ENCODE measurements around the gene SLC38A6.

The SLC38A6 gene

DNA sequence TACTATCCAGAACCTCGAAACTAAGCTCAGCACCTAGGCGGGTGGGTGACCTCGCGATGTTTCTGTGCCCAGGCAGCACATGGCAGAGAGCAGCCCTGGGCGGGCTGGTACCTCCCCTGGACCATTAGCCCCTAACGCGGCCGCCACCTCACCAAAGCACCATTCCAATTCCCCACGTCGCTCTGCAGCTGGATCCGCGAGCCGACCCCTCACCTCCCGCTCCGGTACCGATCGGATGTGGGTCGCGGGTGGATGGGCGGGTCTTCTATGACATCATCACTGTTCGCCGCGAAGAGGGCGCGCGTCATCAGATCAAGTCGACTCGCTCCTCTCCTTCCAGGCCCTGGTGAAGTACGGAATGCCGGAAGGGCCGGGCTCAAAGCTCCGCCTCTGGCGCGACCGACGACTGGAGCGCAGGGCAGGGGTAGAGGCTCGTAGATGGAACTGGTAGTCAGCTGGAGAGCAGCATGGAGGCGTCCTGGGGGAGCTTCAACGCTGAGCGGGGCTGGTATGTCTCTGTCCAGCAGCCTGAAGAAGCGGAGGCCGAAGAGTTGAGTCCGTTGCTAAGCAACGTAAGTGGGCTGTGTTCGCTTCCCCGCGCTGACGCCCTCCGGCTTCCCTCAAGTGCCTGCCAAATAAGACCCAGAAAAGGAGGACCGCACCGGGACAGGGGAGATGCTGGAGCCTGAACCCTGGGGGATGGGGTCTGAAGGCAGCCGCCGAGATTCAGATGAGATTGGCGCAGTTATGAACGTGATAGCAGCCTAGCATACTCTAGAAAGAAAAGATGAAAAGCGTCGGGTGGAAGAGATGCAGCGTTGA is at the start of gene SLC38A6, which contains the start of gene TRMT5:
Gene SLC38A6 (plus strand): TSS at position 435 of the 822 bp plus-strand sequence. CDS start 33 bp downstream, at position 468.
Gene TRMT5 (minus strand): TSS at position 269 of the 822 bp plus-strand sequence. CDS start 106 bp downstream, at position 163.
- Mint-ChIP-seq H3K4me1 (ENCODE audit: low read depth) (peaks cover 32% of the 10 kb centered on the region), H3K27me3 (no peaks in the 10 kb centered on the region), H3K36me3 (peaks cover 24% of the 10 kb centered on the region), H3K4me3 (no peak within 1 kb of the TSS), H3K9me3 (ENCODE audit: low read depth) (no peaks in the 10 kb centered on the region), H3K27ac (no peak within 1 kb of the TSS)

- Mint-ChIP-seq H3K4me3 (no peak overlapping the region), H3K4me1 (ENCODE audit: low read depth) (no peaks in the 10 kb centered on the region), H3K27ac (no peak overlapping the region), H3K9me3 (ENCODE audit: low read depth) (no peaks in the 10 kb centered on the region), H3K27me3 (no peaks in the 10 kb centered on the region), H3K36me3 (peaks cover 5% of the 10 kb centered on the region)
Observed at GRCh38 chr14:60933920-60934655, 47.0 kb upstream of the SLC38A6 start.

DNA sequence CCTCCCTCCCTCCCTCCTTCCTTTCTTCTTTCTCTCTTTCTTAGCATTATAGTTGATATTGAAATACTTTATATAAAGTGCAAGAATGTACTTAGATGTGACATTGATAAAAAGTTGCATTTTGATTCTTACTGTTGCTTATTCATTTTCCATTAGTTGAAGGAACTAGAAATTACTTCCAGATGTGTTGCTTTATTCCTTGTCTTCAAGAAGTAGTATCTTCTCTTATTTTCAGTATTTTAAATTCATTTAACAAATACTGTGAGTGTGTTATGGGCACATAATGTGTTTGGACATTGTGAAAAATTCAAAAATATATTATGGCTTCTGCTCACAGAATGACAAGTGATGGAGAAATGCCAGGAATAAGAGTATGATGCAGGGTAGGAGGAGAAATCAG is 45.7 kb upstream of the SLC38A6 start:
- no peak overlapping the region for H3K27ac Mint-ChIP-seq
- H3K4me3 Mint-ChIP-seq: no peak overlapping the region
- no peaks in the 10 kb centered on the region for H3K27me3 Mint-ChIP-seq
- H3K4me1 Mint-ChIP-seq (ENCODE audit: low read depth): no peaks in the 10 kb centered on the region
- H3K36me3 Mint-ChIP-seq: peaks cover 9% of the 10 kb centered on the region
- no peaks in the 10 kb centered on the region for H3K9me3 Mint-ChIP-seq (ENCODE audit: low read depth)

DNA sequence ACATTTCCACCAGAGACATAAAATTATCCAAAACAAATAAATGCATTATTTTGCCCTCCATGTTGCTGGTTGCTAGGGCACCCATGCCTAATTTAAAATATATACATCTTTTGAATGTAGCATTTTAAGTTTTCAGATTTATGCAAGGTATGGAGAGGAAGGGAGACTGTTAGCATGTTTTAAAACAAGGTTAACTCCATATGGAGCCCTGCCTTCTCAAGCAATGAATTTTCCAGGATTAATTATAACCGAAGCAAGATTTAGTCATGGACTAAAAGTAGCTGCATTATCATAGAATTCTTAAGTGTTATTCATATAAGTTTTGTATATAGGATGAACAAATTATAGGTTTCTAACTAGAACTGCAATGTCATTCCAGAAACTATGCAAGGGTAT is 37.4 kb upstream of the SLC38A6 start:
- Mint-ChIP-seq H3K27ac (no peak overlapping the region), H3K4me1 (ENCODE audit: low read depth) (peaks cover 8% of the 10 kb centered on the region), H3K27me3 (no peaks in the 10 kb centered on the region), H3K4me3 (no peak overlapping the region), H3K9me3 (ENCODE audit: low read depth) (no peaks in the 10 kb centered on the region), H3K36me3 (peaks cover 20% of the 10 kb centered on the region)

DNA sequence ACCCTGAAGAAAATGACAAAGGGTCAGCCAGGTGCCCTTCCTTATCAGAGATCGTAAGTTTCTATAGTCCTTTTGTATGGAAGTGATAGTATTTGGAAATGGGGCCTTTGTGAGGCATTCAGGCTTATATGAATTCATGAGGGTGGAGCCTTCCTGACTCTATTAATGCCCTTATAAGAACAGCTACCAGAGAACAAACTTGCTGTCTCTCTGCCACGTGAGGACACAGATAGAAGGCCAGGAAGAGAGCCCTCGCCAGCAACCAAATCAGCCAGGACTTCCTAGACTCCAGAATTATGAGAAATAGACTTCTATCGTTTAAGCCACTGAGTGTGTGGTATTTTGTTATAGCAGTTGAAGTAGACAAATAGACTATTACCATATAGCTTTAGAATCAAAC is 36.8 kb upstream of the SLC38A6 start:
- peaks cover 20% of the 10 kb centered on the region for H3K36me3 Mint-ChIP-seq
- peaks cover 8% of the 10 kb centered on the region for H3K4me1 Mint-ChIP-seq (ENCODE audit: low read depth)
- H3K27ac Mint-ChIP-seq: no peak overlapping the region
- no peak overlapping the region for H3K4me3 Mint-ChIP-seq
- no peaks in the 10 kb centered on the region for H3K9me3 Mint-ChIP-seq (ENCODE audit: low read depth)
- no peaks in the 10 kb centered on the region for H3K27me3 Mint-ChIP-seq

GRCh38 chr14:60945984-60946383 is 35.1 kb upstream of the SLC38A6 start:
- Mint-ChIP-seq H3K27me3 (no peaks in the 10 kb centered on the region), H3K36me3 (peaks cover 17% of the 10 kb centered on the region), H3K27ac (peak overlapping the region; percentile 36), H3K4me3 (no peak overlapping the region), H3K9me3 (ENCODE audit: low read depth) (no peaks in the 10 kb centered on the region), H3K4me1 (ENCODE audit: low read depth) (peaks cover 8% of the 10 kb centered on the region)

- peaks cover 13% of the 10 kb centered on the region for H3K36me3 Mint-ChIP-seq
- no peak overlapping the region for H3K4me3 Mint-ChIP-seq
- no peak overlapping the region for H3K27ac Mint-ChIP-seq
- no peaks in the 10 kb centered on the region for H3K27me3 Mint-ChIP-seq
- H3K4me1 Mint-ChIP-seq (ENCODE audit: low read depth): peaks cover 8% of the 10 kb centered on the region
- H3K9me3 Mint-ChIP-seq (ENCODE audit: low read depth): no peaks in the 10 kb centered on the region
Observed at GRCh38 chr14:60946773-60947172, 34.3 kb upstream of the SLC38A6 start.

- H3K27ac Mint-ChIP-seq: no peak overlapping the region
- H3K36me3 Mint-ChIP-seq: peaks cover 16% of the 10 kb centered on the region
- no peaks in the 10 kb centered on the region for H3K27me3 Mint-ChIP-seq
- H3K9me3 Mint-ChIP-seq (ENCODE audit: low read depth): peaks cover 23% of the 10 kb centered on the region
- H3K4me1 Mint-ChIP-seq (ENCODE audit: low read depth): no peaks in the 10 kb centered on the region
- no peak overlapping the region for H3K4me3 Mint-ChIP-seq
Observed at GRCh38 chr14:60951776-60952435, 29.1 kb upstream of the SLC38A6 start.

GRCh38 chr14:60956202-60956601 is 24.8 kb upstream of the SLC38A6 start:
- H3K9me3 Mint-ChIP-seq (ENCODE audit: low read depth): peaks cover 36% of the 10 kb centered on the region
- H3K36me3 Mint-ChIP-seq: peaks cover 38% of the 10 kb centered on the region
- H3K27ac Mint-ChIP-seq: no peak overlapping the region
- H3K27me3 Mint-ChIP-seq: no peaks in the 10 kb centered on the region
- H3K4me1 Mint-ChIP-seq (ENCODE audit: low read depth): no peaks in the 10 kb centered on the region
- H3K4me3 Mint-ChIP-seq: no peak overlapping the region

- Mint-ChIP-seq H3K36me3 (peaks cover 39% of the 10 kb centered on the region), H3K27ac (no peak overlapping the region), H3K4me3 (no peak overlapping the region)
Observed at GRCh38 chr14:60956632-60957031, 24.4 kb upstream of the SLC38A6 start.

DNA sequence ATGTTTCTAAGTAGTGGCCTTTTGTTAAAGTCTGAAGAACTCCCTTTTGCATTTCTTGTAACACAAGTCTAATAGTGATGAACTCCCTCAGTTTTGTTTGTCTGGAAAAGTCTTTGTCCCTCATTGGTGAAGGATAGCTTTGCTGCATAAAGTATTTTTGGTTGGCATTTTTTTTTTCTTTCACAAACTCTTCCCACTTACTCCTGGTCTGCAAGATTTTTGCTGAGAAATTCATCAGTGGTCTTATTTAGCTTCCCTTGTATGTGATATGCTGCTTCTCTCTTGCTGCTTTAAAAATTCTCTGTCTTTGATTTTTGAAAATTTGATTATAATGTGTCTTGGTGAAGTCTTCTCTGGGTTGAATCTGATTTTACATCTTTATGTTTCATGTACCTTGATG is 22.9 kb upstream of the SLC38A6 start:
- Mint-ChIP-seq H3K27me3 (no peaks in the 10 kb centered on the region), H3K4me1 (ENCODE audit: low read depth) (no peaks in the 10 kb centered on the region), H3K36me3 (peaks cover 39% of the 10 kb centered on the region), H3K27ac (no peak overlapping the region), H3K9me3 (ENCODE audit: low read depth) (peaks cover 36% of the 10 kb centered on the region), H3K4me3 (no peak overlapping the region)

More at GRCh38 chr14:60956632-60957031, 24.4 kb upstream of the SLC38A6 start:
- Mint-ChIP-seq H3K9me3 (ENCODE audit: low read depth) (peaks cover 36% of the 10 kb centered on the region), H3K27me3 (no peaks in the 10 kb centered on the region), H3K4me1 (ENCODE audit: low read depth) (no peaks in the 10 kb centered on the region)

- H3K4me1 Mint-ChIP-seq (ENCODE audit: low read depth): peaks cover 2% of the 10 kb centered on the region
Observed at GRCh38 chr14:60963761-60964160, 17.3 kb upstream of the SLC38A6 start.

DNA sequence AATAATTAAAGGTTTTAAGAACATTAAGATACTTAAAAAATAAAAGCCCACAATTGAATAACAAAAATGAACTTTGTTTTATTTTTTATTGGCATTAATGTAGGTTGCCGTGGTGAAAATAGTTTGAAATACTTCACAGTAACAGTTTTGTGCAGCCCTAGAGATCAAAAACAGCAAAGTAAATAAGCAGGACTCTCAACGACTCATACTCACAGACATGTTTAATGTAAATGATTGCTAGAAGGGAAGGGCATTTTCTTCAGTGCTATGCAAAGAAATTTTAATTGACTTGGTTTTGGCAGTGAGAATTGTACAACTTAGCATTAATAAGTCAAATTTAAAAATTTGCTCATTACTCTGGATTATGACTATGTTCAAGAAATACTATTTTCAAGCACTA is 16.1 kb upstream of the SLC38A6 start:
- Mint-ChIP-seq H3K4me3 (no peak overlapping the region), H3K9me3 (ENCODE audit: low read depth) (peaks cover under 1% of the 10 kb centered on the region), H3K27ac (no peak overlapping the region), H3K27me3 (no peaks in the 10 kb centered on the region), H3K4me1 (ENCODE audit: low read depth) (peaks cover 2% of the 10 kb centered on the region), H3K36me3 (peaks cover 10% of the 10 kb centered on the region)

More at GRCh38 chr14:60963761-60964160, 17.3 kb upstream of the SLC38A6 start:
- Mint-ChIP-seq H3K27me3 (no peaks in the 10 kb centered on the region), H3K9me3 (ENCODE audit: low read depth) (peaks cover 5% of the 10 kb centered on the region), H3K36me3 (peaks cover 18% of the 10 kb centered on the region), H3K27ac (no peak overlapping the region), H3K4me3 (no peak overlapping the region)

GRCh38 chr14:60965402-60965801 is 15.6 kb upstream of the SLC38A6 start:
- no peaks in the 10 kb centered on the region for H3K9me3 Mint-ChIP-seq (ENCODE audit: low read depth)
- H3K4me1 Mint-ChIP-seq (ENCODE audit: low read depth): peaks cover 2% of the 10 kb centered on the region
- no peak overlapping the region for H3K27ac Mint-ChIP-seq
- H3K27me3 Mint-ChIP-seq: no peaks in the 10 kb centered on the region
- peaks cover 5% of the 10 kb centered on the region for H3K36me3 Mint-ChIP-seq
- no peak overlapping the region for H3K4me3 Mint-ChIP-seq

- Mint-ChIP-seq H3K27ac (no peak overlapping the region), H3K4me1 (ENCODE audit: low read depth) (peaks cover 2% of the 10 kb centered on the region), H3K4me3 (no peak overlapping the region), H3K36me3 (peaks cover 3% of the 10 kb centered on the region), H3K9me3 (ENCODE audit: low read depth) (no peaks in the 10 kb centered on the region), H3K27me3 (no peaks in the 10 kb centered on the region)
Observed at GRCh38 chr14:60968099-60968498, 12.9 kb upstream of the SLC38A6 start.

Measured in activated naive CD8-positive, alpha-beta T cell (primary cell).